ENCODE measurements around the gene KLHL14.

DNA sequence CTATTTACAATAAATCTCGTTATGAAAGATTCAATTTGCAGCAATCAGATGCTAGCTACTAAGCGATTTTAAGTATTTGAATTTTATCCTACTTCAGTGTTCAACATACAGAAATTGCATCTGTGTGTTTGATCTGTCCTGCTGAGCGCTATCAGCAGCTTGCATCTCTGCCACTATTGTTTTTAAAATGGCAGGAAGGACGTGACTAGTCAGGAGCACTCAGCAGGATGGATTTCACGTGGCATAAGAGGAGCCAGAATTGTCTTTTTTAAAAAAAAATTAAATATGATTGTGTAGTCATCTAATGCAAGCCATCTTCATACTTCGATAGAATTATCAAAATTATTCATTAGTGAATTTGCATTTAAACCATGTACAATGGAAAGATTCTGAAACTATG is 2.8 kb upstream of the KLHL14 start:
- TF ChIP-seq, protein P1, sequence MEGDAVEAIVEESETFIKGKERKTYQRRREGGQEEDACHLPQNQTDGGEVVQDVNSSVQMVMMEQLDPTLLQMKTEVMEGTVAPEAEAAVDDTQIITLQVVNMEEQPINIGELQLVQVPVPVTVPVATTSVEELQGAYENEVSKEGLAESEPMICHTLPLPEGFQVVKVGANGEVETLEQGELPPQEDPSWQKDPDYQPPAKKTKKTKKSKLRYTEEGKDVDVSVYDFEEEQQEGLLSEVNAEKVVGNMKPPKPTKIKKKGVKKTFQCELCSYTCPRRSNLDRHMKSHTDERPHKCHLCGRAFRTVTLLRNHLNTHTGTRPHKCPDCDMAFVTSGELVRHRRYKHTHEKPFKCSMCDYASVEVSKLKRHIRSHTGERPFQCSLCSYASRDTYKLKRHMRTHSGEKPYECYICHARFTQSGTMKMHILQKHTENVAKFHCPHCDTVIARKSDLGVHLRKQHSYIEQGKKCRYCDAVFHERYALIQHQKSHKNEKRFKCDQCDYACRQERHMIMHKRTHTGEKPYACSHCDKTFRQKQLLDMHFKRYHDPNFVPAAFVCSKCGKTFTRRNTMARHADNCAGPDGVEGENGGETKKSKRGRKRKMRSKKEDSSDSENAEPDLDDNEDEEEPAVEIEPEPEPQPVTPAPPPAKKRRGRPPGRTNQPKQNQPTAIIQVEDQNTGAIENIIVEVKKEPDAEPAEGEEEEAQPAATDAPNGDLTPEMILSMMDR (IDR thresholded peaks at IDR 0.05): no peak
- no peak for TF ChIP-seq POLR2A (IDR thresholded peaks at IDR 0.05)

All from body of pancreas (tissue), 4 donors.